ENCODE measurements around the gene VWA5B1. TPM values are rescaled to one million over a fixed set of nuclear protein-coding genes. Genes with fewer than 3 reads are reported as not detected.

Gene VWA5B1
- total and polyA plus RNA-seq, 10 of the 15 experiments (the other 5 are each of a cell fraction or from before 2014, with no cell fraction given), result under 0.01 to 0.05 (median 0.01) TPM; not detected in 7

- no peak for FAIRE-seq
- H3K4me3 ChIP-seq, result no peak overlapping the region
- H3K27me3 ChIP-seq (replicated peaks in 1 of 2; ENCODE audit: control insufficient read depth in 2 of 2, insufficient read depth in 2 of 2, low read length in 1 of 2), result no peaks in the 10 kb centered on the region; a peak in 1 of 4 replicates
- H3K9ac ChIP-seq (ENCODE audit: control insufficient read depth, insufficient read depth, low read length), result no peak overlapping the region
- CTCF ChIA-PET, result no interaction called here
- H3K27ac ChIP-seq (ENCODE audit: control insufficient read depth, insufficient read depth), result no peak overlapping the region
- SMC1A ChIA-PET (ENCODE audit: uncharacterized antibody, unreplicated experiment), result no interaction called here
- H2AFZ ChIP-seq (ENCODE audit: control insufficient read depth, low read depth, low read length), result no peak overlapping the region
- intact Hi-C loops (cut with micrococcal nuclease; ENCODE audit: unreplicated experiment) (loop anchor here (10.0 kb wide), 1 partner anchor 135 kb away; no protein-coding TSS in a partner anchor), in situ Hi-C loops (cut with MboI) (no loop called here)
- H3K36me3 ChIP-seq (ENCODE audit: control insufficient read depth in 2 of 2, insufficient read depth in 2 of 2, low read length in 1 of 2), result no peaks in the 10 kb centered on the region
- DNase-seq (ENCODE audit: low read depth, low spot score), result no peak
- no peak for ATAC-seq
- H3K9me3 ChIP-seq (replicated peaks; ENCODE audit: control insufficient read depth, insufficient read depth, low read length), result no peaks in the 10 kb centered on the region
- WGBS (ENCODE audit: insufficient coverage, insufficient replicate concordance, low lambda C conversion rate, missing lambda C conversion rate), result 32% methylated on average over 12 of the region's 12 CpGs
- no peaks in the 10 kb centered on the region for H3K4me1 ChIP-seq (ENCODE audit: control insufficient read depth, insufficient read depth, low read length)
- POLR2A ChIA-PET, result no interaction called here
- no TSS peak for BruUV-seq (replicated peaks)
- RAD21 ChIA-PET (ENCODE audit: unreplicated experiment), result no interaction called here
- H3K4me2 ChIP-seq (ENCODE audit: control insufficient read depth, insufficient read depth), result no peak overlapping the region
- H4K20me1 ChIP-seq (ENCODE audit: control insufficient read depth, insufficient read depth), result no peaks in the 10 kb centered on the region
- H3K79me2 ChIP-seq (ENCODE audit: control insufficient read depth, insufficient read depth, low read length), result no peaks in the 10 kb centered on the region
- TF ChIP-seq USF2 (IDR thresholded peaks at IDR 0.05; ENCODE audit: borderline replicate concordance, low read depth, low read length) (no peak), ATF7 (IDR thresholded peaks at IDR 0.05; ENCODE audit: low read depth) (no peak), NFXL1 (IDR thresholded peaks at IDR 0.05; ENCODE audit: borderline replicate concordance) (no peak), KDM1A (IDR thresholded peaks at IDR 0.05; ENCODE audit: borderline replicate concordance) (no peak), ZBTB40 (IDR thresholded peaks at IDR 0.05; ENCODE audit: borderline replicate concordance) (no peak), CBFB (IDR thresholded peaks at IDR 0.05; ENCODE audit: low read depth) (no peak), BCL3 (IDR thresholded peaks at IDR 0.05; ENCODE audit: borderline replicate concordance, insufficient read depth, low read depth, low read length, poor library complexity, severe bottlenecking) (no peak), ZNF622 (IDR thresholded peaks at IDR 0.05) (no peak), ZBTB33 (IDR thresholded peaks at IDR 0.05) (no peak), PML (IDR thresholded peaks at IDR 0.05; ENCODE audit: low read length) (no peak), RAD21 (IDR thresholded peaks at IDR 0.05; ENCODE audit: insufficient read depth, low read depth, low read length) (no peak)
Measured at GRCh38 chr1:20349971-20350370, 59.3 kb downstream of the VWA5B1 start.
